ENCODE data around the gene P3H3. TPM values are rescaled to one million over a fixed set of nuclear protein-coding genes. Genes with fewer than 3 reads are reported as not detected.
A peak's percentile ranks its signal among the peaks of the same experiment; 100 is the strongest.

Gene P3H3
- total RNA-seq, 1 experiment from 2014 or later = 34.4 TPM

- peak; percentile 28 for DNase-seq (ENCODE audit: low read depth)
Measured at GRCh38 chr12:6807170-6807569, 21.0 kb upstream of the P3H3 start.

- no peak for DNase-seq (ENCODE audit: low read depth)
Measured at GRCh38 chr12:6809056-6809455, 19.2 kb upstream of the P3H3 start.

- no peak for DNase-seq (ENCODE audit: low read depth)
Measured at GRCh38 chr12:6810758-6811157, 17.4 kb upstream of the P3H3 start.

- no peak for DNase-seq (ENCODE audit: low read depth)
Measured at GRCh38 chr12:6813363-6813762, 14.8 kb upstream of the P3H3 start.

- no peak for DNase-seq (ENCODE audit: low read depth)
Measured at GRCh38 chr12:6816598-6816997, 11.6 kb upstream of the P3H3 start.

GRCh38 chr12:6817098-6817497 lies 11.1 kb upstream of the P3H3 start:
- DNase-seq (ENCODE audit: low read depth) = no peak

GRCh38 chr12:6817662-6818157 lies 10.5 kb upstream of the P3H3 start:
- no peak for DNase-seq (ENCODE audit: low read depth)

- DNase-seq (ENCODE audit: low read depth) = no peak
Measured at GRCh38 chr12:6818222-6818621, 10.0 kb upstream of the P3H3 start.

GRCh38 chr12:6818645-6819044 lies 9.6 kb upstream of the P3H3 start:
- DNase-seq (ENCODE audit: low read depth) = no peak

- no peak for DNase-seq (ENCODE audit: low read depth)
Measured at GRCh38 chr12:6819106-6820030, 8.8 kb upstream of the P3H3 start.

- DNase-seq (ENCODE audit: low read depth) = no peak
Measured at GRCh38 chr12:6820166-6820565, 8.0 kb upstream of the P3H3 start.

GRCh38 chr12:6821591-6822425 lies 6.4 kb upstream of the P3H3 start, which contains the start of gene GPR162:
Gene GPR162 (plus strand): TSS chr12:6821821. CDS start chr12:6823899, 2,078 bp downstream.
- DNase-seq (ENCODE audit: low read depth) = no peak

GRCh38 chr12:6822426-6823135 lies 5.6 kb upstream of the P3H3 start:
- DNase-seq (ENCODE audit: low read depth) = no peak

GRCh38 chr12:6823182-6824084 lies 4.8 kb upstream of the P3H3 start:
- peak; percentile 12 for DNase-seq (ENCODE audit: low read depth)

- no peak for DNase-seq (ENCODE audit: low read depth)
Measured at GRCh38 chr12:6824085-6824775, 4.0 kb upstream of the P3H3 start.

- DNase-seq (ENCODE audit: low read depth) = peak; percentile 44
Measured at GRCh38 chr12:6824901-6825381, 3.3 kb upstream of the P3H3 start.

GRCh38 chr12:6825398-6826124 lies 2.6 kb upstream of the P3H3 start:
- DNase-seq (ENCODE audit: low read depth) = peak; percentile 69

- no peak for DNase-seq (ENCODE audit: low read depth)
Measured at GRCh38 chr12:6826125-6826733, 2.0 kb upstream of the P3H3 start.
